K562 (cell line): ENCODE measurements around the gene ALDH6A1. TPM values are rescaled to one million over a fixed set of nuclear protein-coding genes. Genes with fewer than 3 reads are reported as not detected.

Experiments
- ATAC-seq: fragments of 200-7000 bp; cut with Tn5 transposase; 3 replicates; pipeline ENCODE4 v1.9.1; 2020; ENCODE audit warnings: moderate library complexity
- BruUV-seq: library from RNA; stranded (reverse); fragments of 400-500 nt; replicated peaks from 2 replicates; lab custom pipeline; 2021; lab: Mats Ljungman, UMichigan
- CTCF ChIA-PET: fragments of 300-600 bp; formaldehyde crosslinking; extraction: SDS; loops from one replicate; lab custom pipeline; 2021; ENCODE audit warnings: low intra/inter-chr PET ratio; lab: Yijun Ruan, JAX
- POLR2A ChIA-PET: fragments of 300-600, 350-650 bp; sonication (Branson Sonifier 250); formaldehyde crosslinking; extraction: SDS; loops from one replicate; lab custom pipeline; 2021; ENCODE audit warnings: antibody characterized with exemption, inconsistent platforms; lab: Yijun Ruan, JAX
- DNase-seq, 4 experiments: peaks; one replicate each; pipeline versions ENCODE4 v3.0.0 to v3.0.0-alpha.2; 2011 to 2018; ENCODE audit warnings: low spot score in 3 of 4, mixed read lengths in 3 of 4; ENCODE audit errors: extremely low read depth in 1 of 4
- FAIRE-seq: peaks from 2 replicates; lab custom pipeline; 2011; peaks lifted over from hg19 to GRCh38; lab: Jason Lieb, UNC
- H2AFZ ChIP-seq: 2 replicates; pipeline ENCODE4 v1.6.0; 2011; ENCODE audit warnings: low read depth, low read length, control low read depth, inconsistent platforms
- H3K27ac ChIP-seq: fragments of 200-600 bp; 3 replicates; pipeline ENCODE4 v1.8.0; 2011; ENCODE audit warnings: low read depth, mild to moderate bottlenecking, control low read depth, inconsistent platforms, low read length, moderate library complexity, mixed read lengths; ENCODE audit errors: extremely low read depth
- H3K27me3 ChIP-seq, 2 experiments: fragments of 300-600 bp in 1 of 2; 2 replicates in 1 of 2; 3 replicates in 1 of 2; pipeline versions ENCODE4 v1.6.0 to v1.8.0; 2011; ENCODE audit warnings: inconsistent platforms in 2 of 2, low read length in 2 of 2, mild to moderate bottlenecking in 1 of 2, mixed read lengths in 1 of 2, moderate library complexity in 1 of 2; ENCODE audit not compliant: control insufficient read depth in 2 of 2, insufficient read depth in 2 of 2
- H3K36me3 ChIP-seq: fragments of 300-600 bp; 3 replicates; pipeline ENCODE4 v1.8.0; 2011; ENCODE audit warnings: mild to moderate bottlenecking, low read length, inconsistent platforms; ENCODE audit not compliant: control insufficient read depth, insufficient read depth
- H3K4me1 ChIP-seq, 2 experiments: fragments of 200-600 bp in 1 of 2; replicated peaks in 1 of 2; 2 replicates in 1 of 2; 3 replicates in 1 of 2; pipeline versions ENCODE4 v1.5.1 to v1.8.0; 2011; ENCODE audit warnings: inconsistent platforms in 2 of 2, low read length in 2 of 2, mild to moderate bottlenecking in 1 of 2, mixed read lengths in 1 of 2, moderate library complexity in 1 of 2; ENCODE audit not compliant: control insufficient read depth in 2 of 2, insufficient read depth in 2 of 2
- H3K4me2 ChIP-seq: 2 replicates; pipeline ENCODE4 v1.6.1; 2011; ENCODE audit warnings: low read length, control low read depth, inconsistent platforms, mixed read lengths; ENCODE audit not compliant: insufficient read depth
- H3K4me3 ChIP-seq: fragments of 200-600 bp; sonication (generic), shearing (Covaris generic); 2 replicates; pipeline ENCODE4 v1.5.1; 2016; ENCODE audit warnings: control low read depth, inconsistent platforms
- H3K79me2 ChIP-seq: fragments of 200-600 bp; 3 replicates; pipeline ENCODE4 v1.8.0; 2011; ENCODE audit warnings: low read length, inconsistent platforms; ENCODE audit not compliant: control insufficient read depth, insufficient read depth
- H3K9ac ChIP-seq, 2 experiments: 2 replicates each; pipeline versions ENCODE4 v1.6.0 to v1.6.1; 2011; ENCODE audit warnings: low read depth in 2 of 2, low read length in 2 of 2, control low read depth in 1 of 2, inconsistent platforms in 1 of 2, mild to moderate bottlenecking in 1 of 2, mixed read lengths in 1 of 2; ENCODE audit not compliant: insufficient read depth in 1 of 2
- H3K9me1 ChIP-seq: one replicate; pipeline ENCODE4 v1.6.0; 2011; ENCODE audit warnings: inconsistent platforms, mild to moderate bottlenecking, low read length, moderate library complexity; ENCODE audit not compliant: control insufficient read depth, insufficient read depth
- H3K9me3 ChIP-seq: replicated peaks from 2 replicates; pipeline ENCODE4 v1.5.1; 2011; ENCODE audit warnings: low read depth, low read length, inconsistent platforms; ENCODE audit not compliant: control insufficient read depth, insufficient read depth
- H4K20me1 ChIP-seq: replicated peaks from 2 replicates; pipeline ENCODE4 v1.6.1; 2011; ENCODE audit warnings: low read length, inconsistent platforms, mixed read lengths; ENCODE audit not compliant: control insufficient read depth, insufficient read depth
- CAMTA2 ChIP-seq: fragments of 250-450 bp; sonication (Bioruptor Pico); conservative IDR thresholded peaks from 2 replicates; pipeline ENCODE4 v1.5.1; 2022
- ETV5 ChIP-seq: sonication (generic); formaldehyde crosslinking; IDR thresholded peaks from 2 replicates; pipeline ENCODE4 v1.4.0; 2020; ENCODE audit warnings: low read depth, mild to moderate bottlenecking, missing genetic modification reagents
- FIP1L1 ChIP-seq: fragments of 200-400 bp; formaldehyde crosslinking; IDR thresholded peaks from 2 replicates; pipeline ENCODE4 v1.6.1; 2018; ENCODE audit warnings: mild to moderate bottlenecking, low read depth, low read length; ENCODE audit not compliant: poor library complexity, severe bottlenecking
- HNRNPLL ChIP-seq: fragments of 200-400 bp; formaldehyde crosslinking; IDR thresholded peaks from 2 replicates; pipeline ENCODE4 v1.6.1; 2017; ENCODE audit warnings: low read length, low read depth, mild to moderate bottlenecking; ENCODE audit not compliant: poor library complexity, severe bottlenecking
- MYBL2 ChIP-seq, 2 experiments: fragments of 450-650 bp in 1 of 2; sonication (generic) in 1 of 2; formaldehyde crosslinking in 1 of 2; IDR thresholded peaks; 2 replicates each; pipeline versions ENCODE4 v1.6.1 to v1.8.1; 2017 to 2022; ENCODE audit warnings: borderline replicate concordance in 1 of 2, inconsistent platforms in 1 of 2, low read depth in 1 of 2, mild to moderate bottlenecking in 1 of 2, missing genetic modification reagents in 1 of 2, moderate library complexity in 1 of 2
- NR2F6 ChIP-seq: fragments of 450-650 bp; formaldehyde crosslinking; IDR thresholded peaks from 2 replicates; pipeline ENCODE4 v1.4.0; 2020; ENCODE audit warnings: mild to moderate bottlenecking
- TARDBP ChIP-seq: fragments of 450-650 bp; IDR thresholded peaks from 2 replicates; pipeline ENCODE4 v1.6.1; 2016
- ZFP1 ChIP-seq: fragments of 450-650 bp; formaldehyde crosslinking; IDR thresholded peaks from 2 replicates; pipeline ENCODE4 v1.4.0; 2020; ENCODE audit warnings: mild to moderate bottlenecking, mixed read lengths
- WGBS: fragments of 100-300 bp; shearing (Covaris generic); methylation state at CpG from one replicate; pipeline ENCODE4 v1.1.6; 2016; ENCODE audit warnings: low coverage, mixed read lengths; ENCODE audit not compliant: insufficient coverage; ENCODE audit errors: missing lambda C conversion rate; 5-methylcytosine and 5-hydroxymethylcytosine counted together
- in situ Hi-C: fragments of 300-500 bp; cut with MboI; formaldehyde crosslinking; loops from 4 replicates; pipeline ENCODE4 v1.15.0; 2018; ENCODE audit warnings: inconsistent platforms, mixed read lengths
- intact Hi-C: fragments of 100-400 bp; cut with micrococcal nuclease; formaldehyde crosslinking; loops from 2 replicates; pipeline ENCODE4 v1.14.2; 2022
- polyA plus RNA-seq, 8 experiments: library from polyadenylated mRNA; depleted of rRNA in 4 of 8; stranded (reverse) in 5 of 8; unstranded in 3 of 8; fragments of >200 nt; fragmentation: Nextera tagmentation in 2 of 8; fragmentation: Illumina TruSeq in 1 of 8; extraction: Ambion mirVana in 2 of 8; extraction: Trizol in 1 of 8; gene quantifications; 2 replicates each; pipeline versions ENCODE4 v1.2.1 to v1.2.3, GENCODE V29; 2011 to 2014; ENCODE audit warnings: inconsistent platforms in 1 of 8, missing spikeins in 1 of 8
- total RNA-seq, 7 experiments: library from RNA; depleted of rRNA in 6 of 7; stranded (reverse); fragments of >200 nt in 6 of 7; fragmentation: Illumina TruSeq in 2 of 7; extraction: Trizol in 2 of 7; gene quantifications; 2 replicates each; pipeline versions ENCODE4 v1.2.1 to v1.2.3, GENCODE V29; 2011 to 2021; ENCODE audit warnings: low replicate concordance in 1 of 7
- TF ChIP-seq, protein P1 (sequence below): fragments of 200-800 bp; sonication (Bioruptor generic); IDR thresholded peaks from 2 replicates; pipeline ENCODE4 v1.6.1; 2017; ENCODE audit warnings: missing genetic modification characterization, missing compliant biosample characterization
- TF ChIP-seq, protein P2 (sequence below): fragments of 250-450 bp; sonication (Bioruptor Pico); IDR thresholded peaks from 2 replicates; pipeline ENCODE4 v1.9.0; 2021; ENCODE audit warnings: mild to moderate bottlenecking
- TF ChIP-seq, protein P3 (sequence below): fragments of 200-800 bp; sonication (Bioruptor generic); IDR thresholded peaks from 2 replicates; pipeline ENCODE4 v1.6.1; 2017; ENCODE audit warnings: missing genetic modification characterization, missing compliant biosample characterization

Gene ALDH6A1
- total and polyA plus RNA-seq, 9 of the 15 experiments (the other 6 are each of a cell fraction or from before 2014, with no cell fraction given), result 3.1 to 11.5 (median 4.6) TPM

DNA sequence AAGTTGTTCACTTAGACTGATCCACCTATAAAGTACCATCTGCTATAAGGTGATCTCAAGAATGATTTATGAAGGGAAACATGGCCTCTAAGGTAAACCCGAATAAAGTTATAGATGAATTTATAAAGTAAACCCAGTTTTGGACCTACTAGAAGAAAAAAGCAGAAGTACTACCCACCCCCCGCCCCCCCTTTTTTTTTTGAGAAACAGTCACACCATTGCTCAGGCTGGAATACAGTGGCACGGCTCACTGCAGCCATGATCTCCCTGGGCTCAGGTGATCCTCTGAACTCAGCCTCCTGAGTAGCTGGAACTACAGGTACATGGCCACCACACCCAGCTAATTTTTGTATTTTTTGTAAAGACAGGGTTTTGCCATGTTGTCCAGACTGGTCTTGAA, 69.1 kb downstream of the ALDH6A1 start:
- Histone ChIP-seq H3K9me1 (no peaks in the 10 kb centered on the region), H4K20me1 (no peaks in the 10 kb centered on the region), H3K4me3 (no peak overlapping the region), H3K36me3 (peaks cover 31% of the 10 kb centered on the region; the same call in 2 of the 3 replicates), H3K79me2 (peaks cover 16% of the 10 kb centered on the region), H3K9me3 (no peaks in the 10 kb centered on the region), H3K4me2 (no peak overlapping the region), H2AFZ (0 out of 2 replicates have a peak overlapping the region, but pooled peaks have one; percentile 51), H3K9ac (peak overlapping the region in 1 of 2 experiments; percentile 48; a peak in 1 of 4 replicates), H3K27ac (peak overlapping the region; percentile 69), H3K4me1 (peaks cover 15% of the 10 kb centered on the region in 2 experiments; a peak in 4 of 5 replicates), H3K27me3 (no peaks in the 10 kb centered on the region)
- WGBS, result 17% methylated on average over 1 of the region's 3 CpGs
- POLR2A ChIA-PET, result interaction anchor here (0.6 kb wide), 1 partner anchor 24 kb away, joined by 3 read pairs; no protein-coding TSS in a partner anchor
- TF ChIP-seq, protein P1, sequence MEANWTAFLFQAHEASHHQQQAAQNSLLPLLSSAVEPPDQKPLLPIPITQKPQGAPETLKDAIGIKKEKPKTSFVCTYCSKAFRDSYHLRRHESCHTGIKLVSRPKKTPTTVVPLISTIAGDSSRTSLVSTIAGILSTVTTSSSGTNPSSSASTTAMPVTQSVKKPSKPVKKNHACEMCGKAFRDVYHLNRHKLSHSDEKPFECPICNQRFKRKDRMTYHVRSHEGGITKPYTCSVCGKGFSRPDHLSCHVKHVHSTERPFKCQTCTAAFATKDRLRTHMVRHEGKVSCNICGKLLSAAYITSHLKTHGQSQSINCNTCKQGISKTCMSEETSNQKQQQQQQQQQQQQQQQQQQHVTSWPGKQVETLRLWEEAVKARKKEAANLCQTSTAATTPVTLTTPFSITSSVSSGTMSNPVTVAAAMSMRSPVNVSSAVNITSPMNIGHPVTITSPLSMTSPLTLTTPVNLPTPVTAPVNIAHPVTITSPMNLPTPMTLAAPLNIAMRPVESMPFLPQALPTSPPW (CRISPR knock-in tag), result peak; percentile 86
- no peak for TF ChIP-seq FIP1L1
- no peak for TF ChIP-seq MYBL2 (IDR thresholded peaks at IDR 0.05; ENCODE audit: low read depth)
- no peak for TF ChIP-seq MYBL2 (CRISPR knock-in tag; IDR thresholded peaks at IDR 0.05; ENCODE audit: borderline replicate concordance)
- TF ChIP-seq NR2F6 (CRISPR knock-in tag), result no peak
- no peak for TF ChIP-seq ETV5 (CRISPR knock-in tag)
- no peak for TF ChIP-seq ZFP1 (CRISPR knock-in tag)
- no peak for TF ChIP-seq HNRNPLL
- TF ChIP-seq, protein P2, sequence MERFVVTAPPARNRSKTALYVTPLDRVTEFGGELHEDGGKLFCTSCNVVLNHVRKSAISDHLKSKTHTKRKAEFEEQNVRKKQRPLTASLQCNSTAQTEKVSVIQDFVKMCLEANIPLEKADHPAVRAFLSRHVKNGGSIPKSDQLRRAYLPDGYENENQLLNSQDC (CRISPR knock-in tag), result no peak
- no peak for TF ChIP-seq TARDBP
- TF ChIP-seq, protein P3, sequence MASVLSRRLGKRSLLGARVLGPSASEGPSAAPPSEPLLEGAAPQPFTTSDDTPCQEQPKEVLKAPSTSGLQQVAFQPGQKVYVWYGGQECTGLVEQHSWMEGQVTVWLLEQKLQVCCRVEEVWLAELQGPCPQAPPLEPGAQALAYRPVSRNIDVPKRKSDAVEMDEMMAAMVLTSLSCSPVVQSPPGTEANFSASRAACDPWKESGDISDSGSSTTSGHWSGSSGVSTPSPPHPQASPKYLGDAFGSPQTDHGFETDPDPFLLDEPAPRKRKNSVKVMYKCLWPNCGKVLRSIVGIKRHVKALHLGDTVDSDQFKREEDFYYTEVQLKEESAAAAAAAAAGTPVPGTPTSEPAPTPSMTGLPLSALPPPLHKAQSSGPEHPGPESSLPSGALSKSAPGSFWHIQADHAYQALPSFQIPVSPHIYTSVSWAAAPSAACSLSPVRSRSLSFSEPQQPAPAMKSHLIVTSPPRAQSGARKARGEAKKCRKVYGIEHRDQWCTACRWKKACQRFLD (CRISPR knock-in tag), result 0 out of 2 replicates have a peak, but pooled peaks have one; percentile 48
- no peak for TF ChIP-seq CAMTA2 (CRISPR knock-in tag)
- CTCF ChIA-PET, result no interaction called here
- FAIRE-seq (no peak), DNase-seq (no peak), ATAC-seq (no peak)
- intact Hi-C loops (loop anchor here (5.0 kb wide), 1 partner anchor 63 kb away; the partner anchor contains the start of genes COQ6 and FAM161B), in situ Hi-C loops (no loop called here)
- no TSS peak for BruUV-seq
